ENCODE data around the gene BTNL8.

Gene BTNL8

DNA sequence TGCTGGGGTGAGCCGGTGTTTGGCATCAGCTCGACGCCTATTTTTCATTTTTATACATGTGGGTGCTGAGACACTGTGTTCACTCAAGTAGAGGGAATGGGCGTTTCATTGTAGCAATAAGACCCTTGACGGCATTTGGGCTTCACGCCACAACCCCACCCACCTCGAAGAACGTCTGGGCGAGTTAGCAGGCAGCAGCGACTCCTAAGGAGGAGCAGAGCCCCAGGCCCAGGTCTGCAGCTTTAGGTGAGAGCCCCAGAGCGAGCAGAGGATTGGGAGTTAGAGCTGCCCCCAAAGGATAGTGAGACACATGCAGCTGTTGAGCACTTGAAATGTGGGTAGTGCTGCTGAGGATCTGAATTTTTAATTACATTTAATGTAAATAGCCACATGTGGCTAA is 36.3 kb upstream of the BTNL8 start:
- Histone ChIP-seq H3K9me3 (ENCODE audit: insufficient read depth, low read depth, low read length) (no peaks in the 10 kb centered on the region), H3K4me3 (ENCODE audit: low read length) (no peak overlapping the region), H3K4me1 (ENCODE audit: insufficient read depth, low read length) (peaks cover 16% of the 10 kb centered on the region), H3K9ac (ENCODE audit: low read depth, low read length) (no peak overlapping the region), H3K36me3 (ENCODE audit: insufficient read depth, low read length) (no peaks in the 10 kb centered on the region), H3K27me3 (ENCODE audit: insufficient read depth, low read length) (no peaks in the 10 kb centered on the region), H3K27ac (ENCODE audit: low read depth, low read length) (no peak overlapping the region)
- WGBS: 56% methylated on average over 11 of the region's 11 CpGs

DNA sequence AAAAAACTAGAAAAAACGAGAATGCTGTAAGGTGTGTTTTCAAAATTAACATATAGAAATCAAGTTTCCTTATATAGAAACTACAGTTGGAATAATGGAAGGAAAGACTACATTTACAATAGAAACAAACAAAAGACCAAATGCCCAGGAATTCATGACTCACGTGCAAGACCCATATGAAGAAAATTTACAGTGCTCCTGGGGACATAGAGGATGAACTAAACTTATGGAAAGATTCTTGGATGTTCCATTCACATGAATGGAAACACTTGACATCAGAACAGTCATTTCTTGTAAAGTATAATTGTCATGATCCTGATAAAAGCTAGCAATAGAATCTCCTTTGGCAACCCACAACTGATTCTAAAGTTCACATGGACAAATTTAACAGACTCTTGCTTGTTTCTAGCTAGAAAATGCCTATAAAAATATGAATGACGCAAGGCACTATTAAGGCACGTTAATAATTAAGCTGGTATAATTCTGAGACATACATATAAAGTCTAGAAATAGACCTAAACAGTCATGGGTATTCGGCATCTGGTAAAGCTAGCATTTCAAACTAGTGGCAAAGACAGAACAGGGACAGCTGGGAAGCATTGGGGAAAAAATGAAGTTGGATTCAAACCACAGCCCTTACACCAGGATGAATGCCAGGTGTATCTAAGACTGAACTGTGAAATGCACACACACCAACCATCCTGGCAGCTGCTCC is 32.8 kb upstream of the BTNL8 start:
- 71% methylated on average over 4 of the region's 5 CpGs for WGBS
- peaks cover 9% of the 10 kb centered on the region; the same call in 1 of the 2 replicates for H3K4me1 ChIP-seq (ENCODE audit: insufficient read depth, low read length)
- H3K9ac ChIP-seq (ENCODE audit: low read depth, low read length): no peak overlapping the region
- no peak overlapping the region for H3K27ac ChIP-seq (ENCODE audit: low read depth, low read length)
- H3K36me3 ChIP-seq (ENCODE audit: insufficient read depth, low read length): no peaks in the 10 kb centered on the region
- H3K9me3 ChIP-seq (ENCODE audit: insufficient read depth, low read depth, low read length): no peaks in the 10 kb centered on the region
- H3K27me3 ChIP-seq (ENCODE audit: insufficient read depth, low read length): no peaks in the 10 kb centered on the region
- H3K4me3 ChIP-seq (ENCODE audit: low read length): no peak overlapping the region

DNA sequence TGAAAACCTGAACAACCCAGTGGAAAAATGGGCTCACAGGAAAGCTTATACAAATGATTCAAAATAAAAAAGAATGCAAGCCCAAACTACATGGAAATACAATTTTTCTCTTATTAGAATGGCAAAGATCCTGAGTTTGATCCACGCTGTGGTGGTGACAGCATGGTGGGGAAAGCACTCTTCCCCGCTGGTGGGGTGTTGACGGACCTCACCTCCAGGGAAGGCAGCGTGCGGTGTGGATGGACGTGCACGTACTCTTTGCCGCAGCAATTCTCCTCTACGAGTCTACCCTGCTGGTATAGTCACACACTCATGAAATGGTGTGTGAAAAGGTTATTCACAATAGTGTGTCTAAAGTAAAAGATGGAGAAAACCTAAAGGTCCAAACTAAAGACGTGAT is 32.0 kb upstream of the BTNL8 start:
- 91% methylated on average over 9 of the region's 10 CpGs for WGBS
- Histone ChIP-seq H3K36me3 (ENCODE audit: insufficient read depth, low read length) (no peaks in the 10 kb centered on the region), H3K27ac (ENCODE audit: low read depth, low read length) (no peak overlapping the region), H3K9me3 (ENCODE audit: insufficient read depth, low read depth, low read length) (no peaks in the 10 kb centered on the region), H3K4me3 (ENCODE audit: low read length) (no peak overlapping the region), H3K9ac (ENCODE audit: low read depth, low read length) (no peak overlapping the region), H3K27me3 (ENCODE audit: insufficient read depth, low read length) (no peaks in the 10 kb centered on the region), H3K4me1 (ENCODE audit: insufficient read depth, low read length) (peaks cover 6% of the 10 kb centered on the region; the same call in 1 of the 2 replicates)

DNA sequence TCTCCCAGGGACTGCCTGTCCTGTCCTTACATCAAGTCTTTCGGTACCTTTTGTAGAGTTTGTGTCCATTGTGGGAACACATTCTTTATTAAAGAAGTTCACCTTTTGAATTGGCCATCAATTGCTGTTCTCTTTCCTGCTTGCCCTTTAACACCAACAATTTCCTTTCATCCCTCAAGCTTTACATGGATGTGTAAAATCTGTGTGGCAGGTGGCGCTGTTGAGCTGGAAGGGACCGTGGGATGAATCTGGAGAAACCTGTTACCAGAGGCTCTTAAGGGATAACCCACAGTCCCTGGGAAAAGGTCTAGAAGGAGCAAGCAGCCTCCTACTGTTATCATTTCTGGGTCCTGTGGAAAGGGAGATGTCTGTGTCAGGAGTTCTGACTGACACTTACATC is 30.0 kb upstream of the BTNL8 start:
- H3K27me3 ChIP-seq (ENCODE audit: insufficient read depth, low read length): no peaks in the 10 kb centered on the region
- WGBS: 0% methylated on average over 3 of the region's 3 CpGs

DNA sequence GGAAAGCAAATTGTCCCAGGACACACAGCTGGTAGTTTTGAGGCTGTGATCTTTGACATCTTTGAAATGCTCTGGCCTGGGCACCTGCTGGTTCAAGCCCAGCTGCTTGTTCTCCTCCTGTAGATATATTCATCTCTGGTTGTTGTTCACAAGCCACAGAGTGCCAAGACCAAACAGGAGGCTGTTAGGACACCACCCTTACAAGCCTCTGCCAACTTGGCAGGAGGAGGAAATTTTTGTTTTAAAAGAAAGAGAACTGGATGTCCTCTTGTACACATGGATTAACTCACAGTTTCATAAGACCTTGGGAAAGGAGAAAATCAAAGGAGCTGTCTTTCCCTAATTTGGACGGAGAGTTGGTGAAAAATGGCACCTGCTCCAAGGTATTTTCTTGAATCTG is 29.4 kb upstream of the BTNL8 start:
- no peak overlapping the region for H3K27ac ChIP-seq (ENCODE audit: low read depth, low read length)
- WGBS: 97% methylated on average over 1 of the region's 1 CpG

More for the DNA sequence above, 30.0 kb upstream of the BTNL8 start:
- no peaks in the 10 kb centered on the region for H3K9me3 ChIP-seq (ENCODE audit: insufficient read depth, low read depth, low read length)
- H3K4me1 ChIP-seq (ENCODE audit: insufficient read depth, low read length): no peaks in the 10 kb centered on the region
- no peak overlapping the region for H3K4me3 ChIP-seq (ENCODE audit: low read length)
- no peak overlapping the region for H3K27ac ChIP-seq (ENCODE audit: low read depth, low read length)
- H3K36me3 ChIP-seq (ENCODE audit: insufficient read depth, low read length): no peaks in the 10 kb centered on the region
- H3K9ac ChIP-seq (ENCODE audit: low read depth, low read length): no peak overlapping the region

DNA sequence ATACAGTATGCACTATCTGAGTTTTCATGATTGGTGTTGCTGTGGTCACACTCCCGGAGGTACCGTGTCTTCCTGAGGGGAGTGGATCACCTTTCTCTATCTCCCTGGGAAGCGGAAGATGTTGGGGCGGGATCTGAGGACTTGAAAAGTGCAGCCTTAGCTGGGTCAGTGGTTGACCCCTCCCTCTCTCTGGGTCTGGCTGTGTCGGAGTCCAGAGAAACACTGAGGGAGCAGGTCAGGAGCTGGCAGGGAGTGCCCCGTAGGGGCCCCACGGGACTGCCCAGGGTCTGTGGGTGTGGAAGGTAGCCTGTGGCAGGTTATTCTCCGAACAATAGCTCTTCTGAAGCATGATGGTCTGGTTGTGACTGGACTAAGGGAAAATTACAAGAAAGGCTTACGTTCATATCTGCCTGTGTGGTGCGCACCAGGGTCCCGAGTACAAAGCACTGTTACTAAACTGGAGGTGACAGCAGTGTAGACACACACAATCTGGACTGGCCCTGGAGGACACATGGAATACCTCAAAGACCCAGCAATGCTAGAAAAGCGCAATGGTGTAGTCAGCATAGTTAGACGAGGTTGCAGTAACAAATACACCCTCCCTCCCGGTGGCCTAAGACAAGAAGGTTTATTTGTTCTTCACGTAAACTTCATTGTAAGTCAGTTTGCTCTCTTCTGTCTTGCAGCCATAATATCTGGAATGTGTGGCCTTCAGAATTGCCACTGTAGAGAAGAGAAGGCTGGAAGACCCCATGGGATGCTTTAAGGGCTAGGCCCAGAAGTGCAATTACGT is 28.5 kb upstream of the BTNL8 start:
- no peaks in the 10 kb centered on the region for H3K9me3 ChIP-seq (ENCODE audit: insufficient read depth, low read depth, low read length)
- WGBS: 75% methylated on average over 16 of the region's 16 CpGs
- H3K27ac ChIP-seq (ENCODE audit: low read depth, low read length): no peak overlapping the region
- H3K9ac ChIP-seq (ENCODE audit: low read depth, low read length): no peak overlapping the region
- H3K27me3 ChIP-seq (ENCODE audit: insufficient read depth, low read length): no peaks in the 10 kb centered on the region
- H3K4me1 ChIP-seq (ENCODE audit: insufficient read depth, low read length): no peaks in the 10 kb centered on the region
- H3K4me3 ChIP-seq (ENCODE audit: low read length): no peak overlapping the region
- H3K36me3 ChIP-seq (ENCODE audit: insufficient read depth, low read length): no peaks in the 10 kb centered on the region

More for the DNA sequence above, 29.4 kb upstream of the BTNL8 start:
- no peaks in the 10 kb centered on the region for H3K9me3 ChIP-seq (ENCODE audit: insufficient read depth, low read depth, low read length)
- no peak overlapping the region for H3K4me3 ChIP-seq (ENCODE audit: low read length)
- no peaks in the 10 kb centered on the region for H3K27me3 ChIP-seq (ENCODE audit: insufficient read depth, low read length)
- H3K4me1 ChIP-seq (ENCODE audit: insufficient read depth, low read length): no peaks in the 10 kb centered on the region
- no peaks in the 10 kb centered on the region for H3K36me3 ChIP-seq (ENCODE audit: insufficient read depth, low read length)
- no peak overlapping the region for H3K9ac ChIP-seq (ENCODE audit: low read depth, low read length)

DNA sequence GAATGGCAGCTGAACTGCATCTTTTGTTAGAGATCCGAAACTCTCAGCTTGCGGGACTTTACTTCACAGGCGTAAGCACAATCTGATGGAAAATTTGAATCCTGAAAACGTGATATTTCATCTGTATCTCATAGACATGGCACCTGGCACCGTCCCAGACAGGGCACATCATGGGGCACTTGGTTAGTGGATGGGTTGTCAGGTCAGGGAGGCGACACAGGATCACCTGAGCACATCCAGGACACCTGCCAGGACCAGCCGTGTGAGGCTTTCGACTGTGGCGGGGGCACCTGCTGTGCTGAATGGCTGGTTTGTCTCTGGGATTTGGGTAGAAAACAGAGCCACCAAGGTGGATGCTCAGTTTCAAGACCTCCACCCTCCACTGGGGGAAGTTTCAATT is 26.5 kb upstream of the BTNL8 start:
- Histone ChIP-seq H3K27ac (ENCODE audit: low read depth, low read length) (no peak overlapping the region), H3K27me3 (ENCODE audit: insufficient read depth, low read length) (no peaks in the 10 kb centered on the region), H3K36me3 (ENCODE audit: insufficient read depth, low read length) (no peaks in the 10 kb centered on the region), H3K4me1 (ENCODE audit: insufficient read depth, low read length) (no peaks in the 10 kb centered on the region), H3K4me3 (ENCODE audit: low read length) (no peak overlapping the region), H3K9ac (ENCODE audit: low read depth, low read length) (no peak overlapping the region), H3K9me3 (ENCODE audit: insufficient read depth, low read depth, low read length) (no peaks in the 10 kb centered on the region)
- 84% methylated on average over 9 of the region's 9 CpGs for WGBS

DNA sequence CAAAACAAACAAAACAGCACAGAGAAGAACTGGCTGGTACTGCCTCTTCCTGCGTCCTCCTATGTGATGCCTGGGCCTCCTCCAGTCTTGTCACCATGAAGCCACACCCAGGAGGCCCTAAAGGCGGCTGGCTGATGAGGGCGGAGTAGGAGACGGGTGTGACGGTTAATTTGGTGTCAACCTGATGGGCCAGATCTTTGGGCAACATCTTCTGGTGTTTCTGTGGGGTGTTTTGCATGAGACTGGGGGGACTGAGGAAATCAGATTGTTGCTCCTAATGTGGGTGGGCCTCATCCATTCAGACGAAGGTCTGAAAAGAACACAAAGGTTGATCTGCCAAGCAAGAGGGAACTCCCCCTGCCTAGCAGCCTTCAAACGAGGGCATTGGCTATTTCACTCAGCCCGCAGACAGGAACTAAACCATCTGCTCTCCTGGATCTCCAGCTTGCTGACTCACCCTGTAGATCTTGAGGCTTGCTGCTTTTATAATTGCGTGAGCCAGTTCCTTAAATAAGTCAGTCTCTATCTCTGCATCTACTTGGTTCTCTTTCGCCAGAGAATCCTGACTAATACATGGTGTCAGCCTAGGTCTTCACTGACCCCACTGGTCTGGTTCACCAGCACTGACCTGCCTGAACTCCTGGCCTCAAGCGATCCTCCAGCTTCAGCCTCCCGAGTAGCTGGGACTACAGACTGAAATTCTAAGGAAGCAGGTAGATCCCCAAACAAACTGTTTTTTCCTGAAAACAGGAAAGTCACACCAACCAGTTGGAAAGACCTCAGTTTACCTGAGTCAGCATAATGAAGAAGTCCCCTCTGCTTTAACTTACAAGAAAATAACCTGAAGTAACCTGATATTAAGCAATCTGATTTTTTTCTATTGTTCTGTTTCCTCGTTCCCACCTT is 25.1 kb upstream of the BTNL8 start:
- H3K27ac ChIP-seq (ENCODE audit: low read depth, low read length): no peak overlapping the region
- no peak overlapping the region for H3K9ac ChIP-seq (ENCODE audit: low read depth, low read length)
- H3K4me3 ChIP-seq (ENCODE audit: low read length): no peak overlapping the region
- H3K27me3 ChIP-seq (ENCODE audit: insufficient read depth, low read length): no peaks in the 10 kb centered on the region
- no peaks in the 10 kb centered on the region for H3K9me3 ChIP-seq (ENCODE audit: insufficient read depth, low read depth, low read length)
- WGBS: 82% methylated on average over 13 of the region's 13 CpGs
- H3K4me1 ChIP-seq (ENCODE audit: insufficient read depth, low read length): no peaks in the 10 kb centered on the region
- H3K36me3 ChIP-seq (ENCODE audit: insufficient read depth, low read length): no peaks in the 10 kb centered on the region

DNA sequence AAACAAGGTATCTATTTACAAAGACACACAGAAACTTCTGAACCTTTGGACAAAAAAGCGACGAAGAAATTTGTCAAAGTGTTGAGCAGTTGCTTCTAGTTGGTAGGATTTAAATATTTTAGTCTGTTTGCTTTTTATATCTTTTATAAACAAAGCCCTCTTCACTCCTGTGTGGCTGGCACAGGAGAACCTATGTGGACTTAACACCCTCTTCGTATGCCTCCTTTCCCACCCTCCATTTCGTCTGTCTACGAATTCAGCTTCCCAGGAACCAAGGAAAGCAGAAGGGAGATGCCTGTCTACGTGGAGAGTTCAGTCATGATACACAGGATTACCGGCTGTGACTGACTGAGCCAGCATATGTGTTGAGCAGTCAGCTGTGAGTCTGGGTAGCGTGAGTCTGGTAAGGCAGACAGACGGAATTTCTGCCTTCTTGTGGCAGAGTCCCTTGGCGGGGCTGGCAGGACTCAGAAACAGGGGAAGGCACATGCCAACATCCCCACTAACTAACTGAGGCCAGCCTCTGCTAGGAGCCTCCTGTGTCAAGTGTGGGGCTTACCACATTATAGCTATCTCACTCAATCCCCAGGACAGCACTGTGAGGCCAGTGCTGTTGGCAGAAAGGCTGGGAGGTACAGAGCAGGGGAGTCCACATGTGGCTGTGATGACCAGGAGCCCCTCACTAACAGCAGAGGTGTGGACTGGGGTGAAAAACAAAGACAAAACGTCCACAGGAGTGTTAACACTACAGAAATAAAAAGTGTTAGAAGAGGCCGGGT is 24.0 kb upstream of the BTNL8 start:
- H3K27me3 ChIP-seq (ENCODE audit: insufficient read depth, low read length): no peaks in the 10 kb centered on the region
- H3K4me3 ChIP-seq (ENCODE audit: low read length): no peak overlapping the region
- no peak overlapping the region for H3K27ac ChIP-seq (ENCODE audit: low read depth, low read length)
- 84% methylated on average over 10 of the region's 12 CpGs for WGBS
- no peaks in the 10 kb centered on the region for H3K36me3 ChIP-seq (ENCODE audit: insufficient read depth, low read length)
- no peaks in the 10 kb centered on the region for H3K4me1 ChIP-seq (ENCODE audit: insufficient read depth, low read length)
- H3K9me3 ChIP-seq (ENCODE audit: insufficient read depth, low read depth, low read length): no peaks in the 10 kb centered on the region
- H3K9ac ChIP-seq (ENCODE audit: low read depth, low read length): no peak overlapping the region

DNA sequence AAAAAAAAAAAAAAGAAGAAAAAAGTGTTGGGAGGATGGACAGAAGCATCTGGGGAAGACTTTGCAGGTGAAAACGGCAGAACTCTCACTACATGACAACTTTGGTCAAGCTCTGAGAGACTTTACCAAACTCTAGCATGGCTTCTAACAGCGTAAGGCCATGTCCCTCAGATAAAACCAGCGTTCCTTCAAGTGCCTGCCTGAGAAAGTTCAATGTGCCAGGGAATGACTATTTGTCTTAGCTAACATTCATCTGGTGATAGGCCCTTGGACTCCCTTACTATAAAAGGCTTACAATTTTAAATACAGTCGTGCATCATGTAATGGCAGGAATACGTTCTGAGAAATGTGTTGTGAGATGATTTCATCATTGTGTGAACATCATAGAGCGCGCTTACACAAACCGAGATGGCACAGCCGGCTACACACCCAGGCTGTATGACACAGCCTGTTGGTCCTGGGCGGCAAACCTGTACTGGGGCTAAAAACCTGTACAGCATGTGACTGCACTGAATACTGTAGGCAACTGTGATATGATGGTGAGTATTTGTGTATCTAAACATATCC is 23.0 kb upstream of the BTNL8 start:
- Histone ChIP-seq H3K27ac (ENCODE audit: low read depth, low read length) (no peak overlapping the region), H3K9ac (ENCODE audit: low read depth, low read length) (no peak overlapping the region), H3K4me3 (ENCODE audit: low read length) (no peak overlapping the region), H3K27me3 (ENCODE audit: insufficient read depth, low read length) (no peaks in the 10 kb centered on the region), H3K36me3 (ENCODE audit: insufficient read depth, low read length) (no peaks in the 10 kb centered on the region), H3K4me1 (ENCODE audit: insufficient read depth, low read length) (no peaks in the 10 kb centered on the region), H3K9me3 (ENCODE audit: insufficient read depth, low read depth, low read length) (no peaks in the 10 kb centered on the region)
- WGBS: 82% methylated on average over 10 of the region's 10 CpGs

Data from HUES64 (cell line).